K562 (cell line): ENCODE data around the gene SNAPC2.

Experiments
- CHD2 ChIP-seq: IDR thresholded peaks from 2 replicates; pipeline ENCODE4 v1.6.1; 2011; ENCODE audit warnings: low read depth, low read length
- CTCF ChIP-seq, 3 experiments: IDR thresholded peaks in 2 of 3; conservative IDR thresholded peaks in 1 of 3; 2 replicates each; pipeline ENCODE4 v1.5.1; 2011 to 2012; ENCODE audit warnings: low read length in 3 of 3, mild to moderate bottlenecking in 3 of 3, control low read depth in 2 of 3, improper control_type of control experiment in 1 of 3, inconsistent platforms in 1 of 3, low read depth in 1 of 3, mixed read lengths in 1 of 3, moderate library complexity in 1 of 3; ENCODE audit not compliant: insufficient read depth in 2 of 3
- ILK ChIP-seq: fragments of 450-650 bp; IDR thresholded peaks from 2 replicates; pipeline ENCODE4 v1.6.1; 2016; ENCODE audit warnings: missing genetic modification characterization, low read depth, mild to moderate bottlenecking, missing compliant biosample characterization, moderate library complexity, borderline replicate concordance
- SIX5 ChIP-seq, 2 experiments: IDR thresholded peaks; 2 replicates each; pipeline ENCODE4 v1.6.1; 2011; ENCODE audit warnings: low read length in 2 of 2, borderline replicate concordance in 1 of 2, low read depth in 1 of 2, mild to moderate bottlenecking in 1 of 2, moderate library complexity in 1 of 2; ENCODE audit not compliant: insufficient read depth in 1 of 2
- SMC3 ChIP-seq: conservative IDR thresholded peaks from 2 replicates; pipeline ENCODE4 v1.6.1; 2011; ENCODE audit warnings: low read depth, low read length, improper control_type of control experiment; ENCODE audit not compliant: insufficient read depth
- SOX6 ChIP-seq: fragments of 450-650 bp; IDR thresholded peaks from 2 replicates; pipeline ENCODE4 v1.6.1; 2014; ENCODE audit warnings: mild to moderate bottlenecking
- ZBTB26 ChIP-seq: fragments of 450-650 bp; formaldehyde crosslinking; IDR thresholded peaks from 2 replicates; pipeline ENCODE4 v1.4.0; 2022; ENCODE audit warnings: missing genetic modification characterization

GRCh38 chr19:7953060-7953459 lies 32.9 kb downstream of the SNAPC2 start:
- TF ChIP-seq SOX6: no peak
- no peak for TF ChIP-seq SMC3
- TF ChIP-seq CTCF (IDR thresholded peaks at IDR 0.05 in 2 of 3, conservative IDR thresholded peaks at IDR 0.05 in 1 of 3; ENCODE audit: insufficient read depth in 2 of 3, low read depth in 1 of 3, low read length in 3 of 3): no peak
- no peak for TF ChIP-seq ILK (tag)
- no peak for TF ChIP-seq CHD2
- no peak for TF ChIP-seq ZBTB26 (CRISPR knock-in tag)
- no peak for TF ChIP-seq SIX5 (IDR thresholded peaks at IDR 0.05; ENCODE audit: borderline replicate concordance in 1 of 2, insufficient read depth in 1 of 2, low read depth in 1 of 2, low read length in 2 of 2)
